CD4-positive, alpha-beta T cell (primary cell): ENCODE data around the gene MOBP. TPM values are rescaled to one million over a fixed set of nuclear protein-coding genes. Genes with fewer than 3 reads are reported as not detected.
"Not testable (repeated sequence)": the region's sequence is repeated elsewhere in the genome, so short reads cannot be mapped to it uniquely, and the experiment has no call there.

Experiments
- ATAC-seq: fragments of 200-7000 bp; cut with Tn5 transposase; one replicate; pipeline ENCODE4 v1.10.0; 2022; ENCODE audit warnings: mild to moderate bottlenecking; ENCODE audit not compliant: poor library complexity
- CTCF ChIA-PET: fragments of 350-600 bp; sonication (Branson Sonifier 250); formaldehyde crosslinking; loops from one replicate; lab custom pipeline; 2021; ENCODE audit warnings: antibody characterized with exemption, inconsistent platforms; lab: Charles Lee
- POLR2A ChIA-PET: fragments of 350-600 bp; sonication (Branson Sonifier 250); formaldehyde crosslinking; loops from one replicate; lab custom pipeline; 2021; ENCODE audit warnings: antibody characterized with exemption, inconsistent platforms; lab: Charles Lee
- DNase-seq, 14 experiments: peaks; one replicate each; pipeline ENCODE4 v3.0.0-alpha.2; 2013 to 2020; ENCODE audit warnings: mixed read lengths in 2 of 14
- H3K27ac ChIP-seq, 2 donors: one replicate each; pipeline versions ENCODE4 v1.5.1 to v1.7.0; 2013; ENCODE audit warnings: low read length in 2 of 2, low read depth in 1 of 2, mild to moderate bottlenecking in 1 of 2
- H3K27me3 ChIP-seq, 2 experiments: 1 replicate in 1 of 2; 2 replicates in 1 of 2; pipeline versions ENCODE4 v1.6.1 to v1.7.0; 2013; ENCODE audit warnings: low read length in 2 of 2, control low read depth in 1 of 2, mild to moderate bottlenecking in 1 of 2, moderate library complexity in 1 of 2; ENCODE audit not compliant: insufficient read depth in 2 of 2, control insufficient read depth in 1 of 2
- H3K36me3 ChIP-seq: one replicate; pipeline ENCODE4 v1.6.1; 2013; ENCODE audit warnings: low read length, control low read depth; ENCODE audit not compliant: insufficient read depth
- H3K4me1 ChIP-seq: one replicate; pipeline ENCODE4 v1.6.1; 2013; ENCODE audit warnings: low read length, control low read depth; ENCODE audit not compliant: insufficient read depth
- H3K4me3 ChIP-seq: one replicate; pipeline ENCODE4 v1.5.1; 2013; ENCODE audit warnings: mild to moderate bottlenecking, low read length, moderate library complexity
- H3K9me3 ChIP-seq, 2 experiments: 1 replicate in 1 of 2; 2 replicates in 1 of 2; pipeline versions ENCODE4 v1.6.1 to v1.7.0; 2013; ENCODE audit warnings: low read length in 2 of 2, mild to moderate bottlenecking in 2 of 2, control low read depth in 1 of 2, moderate library complexity in 1 of 2; ENCODE audit not compliant: control insufficient read depth in 1 of 2, insufficient read depth in 1 of 2
- H3K27ac Mint-ChIP-seq: one replicate; pipeline ENCODE4 v1.8.0; 2020; ENCODE audit warnings: mixed read lengths
- H3K27me3 Mint-ChIP-seq: one replicate; pipeline ENCODE4 v1.8.0; 2021; ENCODE audit warnings: mixed read lengths
- H3K36me3 Mint-ChIP-seq: one replicate; pipeline ENCODE4 v1.8.0; 2021; ENCODE audit warnings: low read depth, mixed read lengths
- H3K4me1 Mint-ChIP-seq: one replicate; pipeline ENCODE4 v1.8.0; 2021; ENCODE audit warnings: low read depth, mixed read lengths
- H3K4me3 Mint-ChIP-seq: one replicate; pipeline ENCODE4 v1.8.0; 2020; ENCODE audit warnings: mild to moderate bottlenecking, mixed read lengths
- H3K9me3 Mint-ChIP-seq: one replicate; pipeline ENCODE4 v1.8.0; 2020; ENCODE audit warnings: mixed read lengths
- CTCF ChIP-seq: fragments of 200-600 bp; IDR thresholded peaks from one replicate; pipeline ENCODE4 v1.8.0; 2022; ENCODE audit warnings: antibody characterized with exemption, mild to moderate bottlenecking
- intact Hi-C, 2 experiments: fragments of 100-400 bp; cut with DNase I in 1 of 2; cut with micrococcal nuclease in 1 of 2; formaldehyde crosslinking; loops; one replicate each; pipeline versions ENCODE4 v1.15.1 to v1.9.0; 2023 to 2025; cut with DNase I, micrococcal nuclease
- total RNA-seq, 174 experiments: library from RNA in 2 of 174; stranded (reverse) in 2 of 174; gene quantifications; one replicate each; pipeline ENCODE4 v1.2.3 and lab custom pipeline; 2021 to 2026

Gene MOBP
- total RNA-seq, 2 experiments from 2014 or later, result not detected

- H3K27ac ChIP-seq, result no peak overlapping the region
- H3K27me3 ChIP-seq, result peaks cover 3 to 9% of the 10 kb centered on the region in 2 experiments
- Mint-ChIP-seq H3K9me3 (no peaks in the 10 kb centered on the region), H3K4me3 (no peak overlapping the region), H3K4me1 (no peaks in the 10 kb centered on the region), H3K27ac (no peak overlapping the region), H3K27me3 (peaks cover 52% of the 10 kb centered on the region), H3K36me3 (no peaks in the 10 kb centered on the region)
- H3K4me3 ChIP-seq, result no peak overlapping the region
- TF ChIP-seq CTCF, result no peak
- no peaks in the 10 kb centered on the region for H3K4me1 ChIP-seq
- ATAC-seq (no peak), DNase-seq (no peak)
- H3K36me3 ChIP-seq, result no peaks in the 10 kb centered on the region
- H3K9me3 ChIP-seq, result no peaks in the 10 kb centered on the region
- ChIA-PET POLR2A (no interaction called here), CTCF (no interaction called here)
- intact Hi-C loops, result no loop called here
These were observed 10.1 kb upstream of the MOBP start for GRCh38 chr3:39457361-39457760.

- ATAC-seq, H3K27ac Mint-ChIP-seq, H3K9me3 Mint-ChIP-seq, H3K9me3 ChIP-seq, H3K4me1 Mint-ChIP-seq, H3K27ac ChIP-seq, H3K4me3 ChIP-seq, intact Hi-C loops, H3K36me3 Mint-ChIP-seq, POLR2A ChIA-PET, H3K36me3 ChIP-seq, DNase-seq, H3K27me3 ChIP-seq, H3K4me1 ChIP-seq, H3K4me3 Mint-ChIP-seq: not testable (repeated sequence)
- CTCF ChIA-PET, result interaction anchor here (0.7 to 0.9 kb wide), 2 partner anchors 11 to 34 kb away, joined by 3 read pairs; no protein-coding TSS in a partner anchor
- H3K27me3 Mint-ChIP-seq, result peaks cover 49% of the 10 kb centered on the region
These were observed 8.9 kb upstream of the MOBP start for GRCh38 chr3:39458579-39458978.

GRCh38 chr3:39460677-39461076 lies 6.8 kb upstream of the MOBP start:
- H3K27me3 Mint-ChIP-seq, result peaks cover 40% of the 10 kb centered on the region
- POLR2A ChIA-PET, result no interaction called here

More at GRCh38 chr3:39460677-39461076, 6.8 kb upstream of the MOBP start:
- TF ChIP-seq CTCF, result no peak
- no peaks in the 10 kb centered on the region for H3K27me3 ChIP-seq
- ATAC-seq, result no peak
- Mint-ChIP-seq H3K9me3 (no peaks in the 10 kb centered on the region), H3K4me1 (no peaks in the 10 kb centered on the region), H3K4me3 (no peak overlapping the region), H3K27ac (no peak overlapping the region), H3K36me3 (no peaks in the 10 kb centered on the region)
- intact Hi-C loops, result no loop called here
- H3K27ac ChIP-seq, result no peak overlapping the region
- no peak for DNase-seq
- no peaks in the 10 kb centered on the region for H3K4me1 ChIP-seq
- no peak overlapping the region for H3K4me3 ChIP-seq
- CTCF ChIA-PET, result interaction anchor here (0.7 to 1.2 kb wide), 2 partner anchors 13 kb away, joined by 3 read pairs; no protein-coding TSS in a partner anchor
- no peaks in the 10 kb centered on the region for H3K9me3 ChIP-seq
- H3K36me3 ChIP-seq, result no peaks in the 10 kb centered on the region
